Measurements from ENCODE around the gene SLC25A33.

- TF ChIP-seq EZH2 (IDR thresholded peaks at IDR 0.05; ENCODE audit: low read depth, unreplicated experiment) (no peak), POLR2AphosphoS5 (IDR thresholded peaks at IDR 0.05; ENCODE audit: low read depth) (no peak), CREB1 (CRISPR knock-in tag; IDR thresholded peaks at IDR 0.05; ENCODE audit: low read depth) (no peak), NANOG (IDR thresholded peaks at IDR 0.05; ENCODE audit: borderline replicate concordance) (no peak), JUNB (IDR thresholded peaks at IDR 0.05; ENCODE audit: unreplicated experiment) (no peak)
- TF ChIP-seq, protein P1, sequence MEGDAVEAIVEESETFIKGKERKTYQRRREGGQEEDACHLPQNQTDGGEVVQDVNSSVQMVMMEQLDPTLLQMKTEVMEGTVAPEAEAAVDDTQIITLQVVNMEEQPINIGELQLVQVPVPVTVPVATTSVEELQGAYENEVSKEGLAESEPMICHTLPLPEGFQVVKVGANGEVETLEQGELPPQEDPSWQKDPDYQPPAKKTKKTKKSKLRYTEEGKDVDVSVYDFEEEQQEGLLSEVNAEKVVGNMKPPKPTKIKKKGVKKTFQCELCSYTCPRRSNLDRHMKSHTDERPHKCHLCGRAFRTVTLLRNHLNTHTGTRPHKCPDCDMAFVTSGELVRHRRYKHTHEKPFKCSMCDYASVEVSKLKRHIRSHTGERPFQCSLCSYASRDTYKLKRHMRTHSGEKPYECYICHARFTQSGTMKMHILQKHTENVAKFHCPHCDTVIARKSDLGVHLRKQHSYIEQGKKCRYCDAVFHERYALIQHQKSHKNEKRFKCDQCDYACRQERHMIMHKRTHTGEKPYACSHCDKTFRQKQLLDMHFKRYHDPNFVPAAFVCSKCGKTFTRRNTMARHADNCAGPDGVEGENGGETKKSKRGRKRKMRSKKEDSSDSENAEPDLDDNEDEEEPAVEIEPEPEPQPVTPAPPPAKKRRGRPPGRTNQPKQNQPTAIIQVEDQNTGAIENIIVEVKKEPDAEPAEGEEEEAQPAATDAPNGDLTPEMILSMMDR (conservative IDR thresholded peaks at IDR 0.05; ENCODE audit: low read depth in 2 of 2), result no peak
- TF ChIP-seq, protein P2, sequence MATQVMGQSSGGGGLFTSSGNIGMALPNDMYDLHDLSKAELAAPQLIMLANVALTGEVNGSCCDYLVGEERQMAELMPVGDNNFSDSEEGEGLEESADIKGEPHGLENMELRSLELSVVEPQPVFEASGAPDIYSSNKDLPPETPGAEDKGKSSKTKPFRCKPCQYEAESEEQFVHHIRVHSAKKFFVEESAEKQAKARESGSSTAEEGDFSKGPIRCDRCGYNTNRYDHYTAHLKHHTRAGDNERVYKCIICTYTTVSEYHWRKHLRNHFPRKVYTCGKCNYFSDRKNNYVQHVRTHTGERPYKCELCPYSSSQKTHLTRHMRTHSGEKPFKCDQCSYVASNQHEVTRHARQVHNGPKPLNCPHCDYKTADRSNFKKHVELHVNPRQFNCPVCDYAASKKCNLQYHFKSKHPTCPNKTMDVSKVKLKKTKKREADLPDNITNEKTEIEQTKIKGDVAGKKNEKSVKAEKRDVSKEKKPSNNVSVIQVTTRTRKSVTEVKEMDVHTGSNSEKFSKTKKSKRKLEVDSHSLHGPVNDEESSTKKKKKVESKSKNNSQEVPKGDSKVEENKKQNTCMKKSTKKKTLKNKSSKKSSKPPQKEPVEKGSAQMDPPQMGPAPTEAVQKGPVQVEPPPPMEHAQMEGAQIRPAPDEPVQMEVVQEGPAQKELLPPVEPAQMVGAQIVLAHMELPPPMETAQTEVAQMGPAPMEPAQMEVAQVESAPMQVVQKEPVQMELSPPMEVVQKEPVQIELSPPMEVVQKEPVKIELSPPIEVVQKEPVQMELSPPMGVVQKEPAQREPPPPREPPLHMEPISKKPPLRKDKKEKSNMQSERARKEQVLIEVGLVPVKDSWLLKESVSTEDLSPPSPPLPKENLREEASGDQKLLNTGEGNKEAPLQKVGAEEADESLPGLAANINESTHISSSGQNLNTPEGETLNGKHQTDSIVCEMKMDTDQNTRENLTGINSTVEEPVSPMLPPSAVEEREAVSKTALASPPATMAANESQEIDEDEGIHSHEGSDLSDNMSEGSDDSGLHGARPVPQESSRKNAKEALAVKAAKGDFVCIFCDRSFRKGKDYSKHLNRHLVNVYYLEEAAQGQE (IDR thresholded peaks at IDR 0.05; ENCODE audit: unreplicated experiment), result no peak
- TF ChIP-seq, protein P3, sequence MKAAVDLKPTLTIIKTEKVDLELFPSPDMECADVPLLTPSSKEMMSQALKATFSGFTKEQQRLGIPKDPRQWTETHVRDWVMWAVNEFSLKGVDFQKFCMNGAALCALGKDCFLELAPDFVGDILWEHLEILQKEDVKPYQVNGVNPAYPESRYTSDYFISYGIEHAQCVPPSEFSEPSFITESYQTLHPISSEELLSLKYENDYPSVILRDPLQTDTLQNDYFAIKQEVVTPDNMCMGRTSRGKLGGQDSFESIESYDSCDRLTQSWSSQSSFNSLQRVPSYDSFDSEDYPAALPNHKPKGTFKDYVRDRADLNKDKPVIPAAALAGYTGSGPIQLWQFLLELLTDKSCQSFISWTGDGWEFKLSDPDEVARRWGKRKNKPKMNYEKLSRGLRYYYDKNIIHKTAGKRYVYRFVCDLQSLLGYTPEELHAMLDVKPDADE (IDR thresholded peaks at IDR 0.05), result no peak
These were observed 16.7 kb downstream of the SLC25A33 start for GRCh38 chr1:9555942-9556341.
